Activated CD4-positive, alpha-beta T cell treated with anti-CD3 and anti-CD28 coated beads for 48 hours (primary cell): ENCODE data around the gene TMEM229B.

ENCODE experiments used
- DNase-seq: peaks from one replicate; pipeline ENCODE4 v3.0.0-alpha.2; 2020

Gene TMEM229B

DNA sequence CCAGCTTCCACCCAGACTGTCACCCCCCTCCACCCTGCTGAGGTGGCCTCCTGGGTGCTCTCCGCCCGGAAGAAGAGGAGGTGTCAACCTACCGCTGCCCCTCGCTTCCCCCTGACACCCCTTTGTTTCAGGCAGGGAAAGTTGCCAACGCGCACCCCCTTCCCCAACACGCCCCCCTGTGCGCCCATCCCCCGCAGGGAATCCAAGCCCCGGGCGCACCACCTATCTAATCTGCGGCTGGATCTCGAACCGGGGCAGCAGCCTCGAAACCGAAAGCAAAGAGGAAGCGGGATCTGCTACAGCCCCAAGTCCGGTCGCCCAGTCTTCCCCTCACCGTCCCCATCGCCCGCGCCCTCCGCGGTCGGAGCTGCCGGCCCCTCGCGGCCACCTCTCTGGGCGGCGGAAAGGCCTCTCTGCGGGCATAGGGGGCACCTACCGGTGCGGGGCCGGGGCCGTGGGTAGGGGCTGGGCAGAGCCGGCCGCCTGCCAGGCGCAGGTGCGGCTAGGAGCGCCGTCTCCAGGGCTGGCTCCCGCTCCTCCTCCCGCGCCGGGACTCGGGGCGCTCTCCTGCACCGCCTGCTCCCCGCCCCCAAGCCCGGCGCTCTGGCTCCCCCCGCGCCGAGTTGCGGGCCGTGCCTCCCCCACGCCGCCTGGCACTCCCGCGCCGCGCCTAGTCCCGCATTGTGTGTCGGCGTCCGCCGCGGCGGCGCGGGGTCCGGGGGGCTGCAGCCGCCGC, 26.3 kb upstream of the TMEM229B start:
- peak; percentile 43 for DNase-seq

DNA sequence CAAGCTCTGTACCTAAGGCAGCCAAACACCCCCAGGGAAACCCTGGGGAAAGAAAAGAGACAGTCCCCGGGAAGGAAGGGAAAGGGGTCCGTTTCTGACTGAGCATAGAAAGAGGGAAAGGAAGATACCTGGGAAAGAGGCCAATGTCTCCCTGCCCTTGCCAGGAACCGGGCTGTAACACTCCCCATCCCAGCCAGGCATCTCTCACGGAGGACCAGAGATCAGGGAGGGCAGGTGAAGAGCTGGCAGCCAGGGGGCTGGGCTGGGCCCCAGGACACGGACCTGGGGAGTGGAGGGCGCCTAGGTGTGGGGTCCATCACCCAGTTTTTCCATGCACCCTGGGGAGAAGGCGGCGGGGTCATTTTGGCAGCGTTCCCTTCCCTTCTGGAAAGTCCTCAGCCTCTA, 25.7 kb upstream of the TMEM229B start:
- DNase-seq, result no peak

DNA sequence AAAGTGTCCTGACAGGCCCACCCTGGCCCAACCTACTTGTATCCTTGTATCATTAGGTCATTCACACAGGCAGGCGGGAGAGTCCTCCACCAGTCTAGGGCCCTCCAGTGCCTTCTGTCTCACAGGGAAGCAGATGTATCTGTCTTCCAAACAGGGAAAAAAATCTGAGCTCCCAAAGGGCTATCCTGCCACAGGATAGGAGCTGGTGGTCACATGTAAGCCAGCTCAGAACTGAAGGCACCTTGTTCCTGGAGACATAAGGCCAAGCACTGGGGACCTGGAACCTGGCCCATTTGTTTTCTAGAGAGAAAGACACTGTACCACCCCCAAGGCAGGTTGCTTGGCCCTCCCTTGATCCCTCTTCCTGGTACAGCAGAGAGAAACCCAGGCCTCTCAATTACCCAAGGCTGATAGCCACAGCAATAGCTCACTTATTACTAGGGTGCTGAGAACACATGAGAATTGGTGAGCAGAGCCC, 25.1 kb upstream of the TMEM229B start:
- DNase-seq, result no peak

DNA sequence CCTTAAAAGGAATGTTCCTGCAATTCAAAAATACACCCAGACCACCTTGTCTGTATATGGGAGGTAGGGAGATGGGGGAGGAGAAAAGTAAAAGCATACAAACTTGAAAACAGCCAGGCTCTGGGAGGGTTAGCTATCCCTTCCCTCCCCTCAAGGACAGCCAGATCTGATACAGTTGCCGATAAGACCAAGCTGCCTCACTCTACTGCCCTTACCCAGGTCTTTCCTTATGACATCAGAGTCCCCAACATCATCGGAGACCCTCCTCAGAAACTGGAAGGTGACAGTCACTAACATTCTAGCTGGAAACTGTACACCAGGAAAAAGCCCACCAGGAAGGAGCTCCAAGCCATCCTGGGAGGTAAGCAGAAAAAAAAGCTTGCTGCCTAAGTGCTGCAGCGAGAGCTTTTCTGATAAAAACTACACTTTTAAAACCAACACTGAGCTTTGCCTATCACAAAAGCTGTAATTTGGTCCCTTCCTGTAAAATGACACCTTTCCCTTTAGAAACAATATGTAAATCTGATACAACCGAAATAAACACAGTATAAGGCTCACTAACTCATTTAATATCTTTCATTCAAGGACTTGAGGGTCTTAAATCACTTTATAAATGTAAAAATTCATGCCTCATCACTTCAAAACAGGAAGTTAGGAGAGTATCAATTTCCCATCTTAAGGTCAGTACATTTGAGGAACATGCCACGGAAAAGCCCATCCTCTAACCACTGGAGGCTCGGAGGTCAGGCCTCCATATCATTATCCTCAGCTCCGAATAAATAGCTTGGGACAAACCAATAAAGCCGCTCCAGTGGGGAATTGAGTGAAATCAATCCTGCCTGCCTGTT, 24.2 kb upstream of the TMEM229B start:
- DNase-seq, result no peak

DNA sequence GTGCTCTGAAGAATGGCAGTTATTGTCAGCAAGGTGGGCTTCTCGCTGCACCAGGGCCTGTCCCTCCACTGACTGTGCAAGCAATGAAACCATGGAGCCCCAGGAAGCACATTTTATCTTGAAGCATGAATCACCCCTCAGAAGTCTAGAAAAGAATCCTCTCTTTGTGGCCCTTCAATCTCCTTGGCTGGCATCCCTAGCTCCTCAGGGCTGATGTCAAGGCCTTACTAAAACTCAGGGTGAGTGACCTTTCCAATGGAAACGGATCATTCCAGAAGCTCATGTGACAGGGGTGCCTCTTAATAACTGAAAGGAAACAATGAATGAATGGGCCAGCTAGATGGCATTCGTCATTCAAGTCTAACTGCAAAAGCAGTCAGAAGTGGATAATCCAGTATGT, 22.3 kb upstream of the TMEM229B start:
- DNase-seq, result no peak

DNA sequence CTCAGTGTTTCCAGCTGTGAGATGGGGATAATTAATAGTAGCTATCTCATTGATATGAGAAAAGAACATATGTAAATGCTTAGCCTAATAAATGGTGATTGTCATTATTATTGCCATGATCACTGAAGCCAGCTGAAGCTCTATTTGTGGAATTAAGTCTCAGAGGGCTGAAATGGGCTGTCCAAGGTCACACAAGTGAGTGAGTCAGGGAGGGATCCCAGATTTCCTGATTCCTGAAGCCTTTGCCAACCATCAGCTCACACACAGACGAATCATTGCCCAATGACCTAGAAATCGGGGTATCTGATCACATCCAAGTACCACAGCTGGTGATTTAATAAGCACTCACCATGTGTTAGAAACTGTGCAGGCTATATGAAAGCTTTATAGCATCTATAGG, 21.6 kb upstream of the TMEM229B start:
- DNase-seq, result no peak

DNA sequence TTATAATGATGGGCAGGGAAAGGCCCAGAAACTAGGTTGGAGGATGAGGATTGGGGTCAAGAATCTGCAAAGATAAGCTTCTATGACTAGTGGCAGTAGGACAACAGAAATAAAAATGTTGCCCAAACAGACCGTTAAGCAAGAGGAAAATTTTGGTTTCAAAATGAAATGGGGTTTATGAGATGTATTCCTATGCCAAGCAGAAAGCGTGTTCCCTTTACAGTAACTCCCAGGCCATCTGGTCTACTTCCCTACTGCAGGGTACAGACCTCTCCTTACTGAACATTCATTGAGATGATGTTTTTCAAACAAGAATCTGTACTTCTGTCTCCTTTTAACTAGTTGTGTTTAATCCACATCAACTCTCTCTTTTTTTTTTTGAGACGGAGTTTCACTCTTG, 20.4 kb upstream of the TMEM229B start:
- no peak for DNase-seq

DNA sequence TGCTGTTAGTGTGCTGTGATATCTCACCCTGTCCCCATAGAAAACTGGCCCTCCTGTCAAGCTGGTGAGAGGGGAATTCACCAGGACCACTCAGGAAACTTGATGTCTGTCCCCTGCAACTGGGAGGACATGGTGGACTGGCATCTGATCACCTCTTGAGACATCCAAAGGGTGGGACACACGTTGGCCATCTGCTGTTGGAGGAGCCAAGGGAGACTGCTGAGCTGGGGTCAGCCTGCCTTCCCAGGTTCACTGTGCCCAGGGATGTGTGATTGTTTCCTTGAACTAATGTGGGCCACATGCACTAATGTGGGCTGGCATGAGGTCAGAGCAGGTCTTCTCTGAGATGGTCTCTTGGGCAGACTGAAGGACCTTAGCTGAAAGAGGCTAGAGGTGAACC, 16.7 kb upstream of the TMEM229B start:
- no peak for DNase-seq

DNA sequence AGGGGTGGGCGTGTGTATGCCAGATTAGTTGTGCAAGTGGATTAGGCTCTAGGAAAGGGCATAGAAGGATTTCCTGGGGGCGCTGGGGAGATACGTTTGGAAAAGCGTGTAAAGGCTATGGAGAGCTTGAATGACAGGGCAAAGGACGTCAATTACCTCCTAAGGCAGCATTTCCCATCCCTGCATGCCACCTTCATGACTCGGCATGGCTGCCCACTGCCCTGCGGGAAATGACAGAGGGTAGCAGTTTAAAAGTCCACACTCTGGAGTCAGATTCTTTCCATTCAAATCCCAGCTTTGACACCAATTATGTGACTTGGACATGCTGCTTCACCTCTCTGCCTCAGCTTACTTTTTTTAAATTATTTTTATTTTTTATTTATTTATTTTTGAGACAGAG, 14.8 kb upstream of the TMEM229B start:
- no peak for DNase-seq

DNA sequence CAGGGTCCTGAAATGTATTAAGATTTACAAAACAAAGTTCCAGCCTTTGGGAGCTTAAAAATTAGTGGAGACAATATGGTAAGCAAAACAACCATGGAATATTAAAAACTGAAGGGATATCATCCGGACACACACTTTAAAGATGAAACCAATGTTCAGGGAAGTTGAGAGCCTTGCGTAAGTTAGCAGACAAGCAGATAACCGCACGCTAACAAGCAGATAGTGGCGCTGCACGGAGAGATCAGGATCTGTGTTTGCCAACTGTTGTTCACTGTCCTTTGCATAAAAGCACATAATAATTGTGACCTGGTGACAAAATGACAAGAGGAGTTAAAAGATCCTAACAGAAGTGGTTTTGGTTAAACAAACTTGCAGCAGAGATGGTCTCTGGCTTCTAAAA, 14.3 kb upstream of the TMEM229B start:
- DNase-seq, result no peak

DNA sequence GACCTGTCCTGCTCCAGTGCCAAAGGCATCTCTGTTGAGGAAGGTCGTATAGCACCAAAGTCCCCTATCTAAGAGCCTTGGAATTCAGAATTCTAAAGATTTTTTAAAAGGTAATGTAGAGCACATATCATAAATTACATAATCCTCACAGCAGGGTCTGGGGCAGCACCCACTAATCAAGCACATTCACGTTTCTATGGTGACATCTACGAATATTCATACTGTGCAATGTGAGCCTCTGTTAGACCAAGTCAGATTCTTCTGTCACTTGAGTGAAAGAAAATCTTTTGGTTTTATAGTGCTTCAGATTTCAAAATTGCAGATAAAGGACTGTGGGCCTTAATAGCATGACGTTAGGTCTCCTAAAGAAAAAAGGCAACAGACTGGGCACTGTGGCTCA, 13.1 kb upstream of the TMEM229B start:
- no peak for DNase-seq

DNA sequence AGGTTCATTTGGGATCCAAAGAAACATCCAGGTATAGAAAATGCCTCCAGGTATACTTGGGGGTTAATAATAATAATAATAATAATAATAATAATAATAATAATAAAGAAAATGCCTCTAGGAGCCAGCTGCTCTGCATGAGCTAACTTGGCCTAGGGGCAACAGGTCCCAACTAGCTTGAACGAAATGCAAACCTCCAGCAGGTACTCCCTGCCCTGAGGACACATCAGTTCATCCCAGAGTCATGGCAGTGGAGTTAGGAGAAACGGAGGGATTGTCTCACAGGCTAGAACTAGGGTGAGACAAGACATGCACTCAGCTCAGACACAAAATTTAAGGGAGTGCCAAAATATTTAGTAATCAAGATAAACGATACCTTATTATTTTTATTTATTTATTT, 12.5 kb upstream of the TMEM229B start:
- no peak for DNase-seq

DNA sequence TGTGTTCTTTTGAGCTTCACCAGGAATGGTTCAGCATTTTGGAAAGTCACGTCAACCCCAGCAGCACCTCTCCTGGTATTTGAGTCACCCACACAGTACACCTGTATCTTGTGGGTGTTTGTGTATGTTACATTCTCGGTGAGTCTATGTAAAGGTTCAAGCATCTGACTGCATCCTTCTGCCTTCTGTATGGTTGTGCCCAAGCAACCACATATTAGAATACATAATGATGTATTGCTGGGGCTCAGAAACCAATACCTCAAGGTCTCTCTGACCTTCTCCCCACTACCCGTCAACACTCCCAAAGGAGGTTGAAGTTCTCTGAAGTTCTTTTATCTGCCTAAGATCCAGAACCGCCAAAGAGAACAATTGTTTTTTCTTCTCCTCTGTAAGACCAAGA, 9.2 kb upstream of the TMEM229B start:
- DNase-seq, result no peak

DNA sequence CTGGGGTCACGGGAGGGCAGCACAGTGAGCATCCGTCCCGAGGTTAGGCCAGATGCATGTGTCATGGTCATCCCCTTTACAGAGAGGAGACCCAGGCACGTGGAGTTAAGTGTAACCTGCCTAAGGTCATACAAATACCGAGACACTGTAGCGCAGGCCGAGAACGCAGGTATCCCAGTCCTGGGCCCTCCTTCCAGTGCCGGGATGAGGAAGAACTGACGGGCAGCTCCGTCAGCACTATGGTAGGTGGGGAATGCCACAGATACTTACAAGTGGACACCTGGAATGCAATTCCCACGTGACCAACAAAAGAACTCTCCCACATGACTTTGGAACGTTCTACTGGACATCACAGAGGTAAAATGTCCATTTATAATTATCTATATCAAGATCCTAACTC, 8.7 kb upstream of the TMEM229B start:
- DNase-seq, result no peak

DNA sequence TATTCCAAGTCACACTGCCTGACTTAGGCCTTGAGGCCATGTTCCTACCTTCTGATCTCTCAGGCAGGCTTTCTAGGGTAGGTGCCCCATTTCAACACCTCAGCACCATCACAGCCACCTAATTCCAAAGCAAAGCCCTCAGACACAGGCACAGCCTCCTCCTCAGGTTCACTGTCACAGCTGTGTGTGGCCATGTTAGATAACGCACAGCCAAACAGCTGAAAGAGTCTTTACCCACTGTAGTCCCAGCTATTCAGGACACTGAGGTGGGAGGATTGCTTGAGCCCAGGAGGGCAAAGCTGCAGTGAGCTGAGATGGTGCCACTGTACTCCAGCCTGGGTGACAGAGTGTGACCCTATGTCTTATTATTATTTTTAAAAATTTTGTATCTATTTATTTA, 7.3 kb upstream of the TMEM229B start:
- no peak for DNase-seq

DNA sequence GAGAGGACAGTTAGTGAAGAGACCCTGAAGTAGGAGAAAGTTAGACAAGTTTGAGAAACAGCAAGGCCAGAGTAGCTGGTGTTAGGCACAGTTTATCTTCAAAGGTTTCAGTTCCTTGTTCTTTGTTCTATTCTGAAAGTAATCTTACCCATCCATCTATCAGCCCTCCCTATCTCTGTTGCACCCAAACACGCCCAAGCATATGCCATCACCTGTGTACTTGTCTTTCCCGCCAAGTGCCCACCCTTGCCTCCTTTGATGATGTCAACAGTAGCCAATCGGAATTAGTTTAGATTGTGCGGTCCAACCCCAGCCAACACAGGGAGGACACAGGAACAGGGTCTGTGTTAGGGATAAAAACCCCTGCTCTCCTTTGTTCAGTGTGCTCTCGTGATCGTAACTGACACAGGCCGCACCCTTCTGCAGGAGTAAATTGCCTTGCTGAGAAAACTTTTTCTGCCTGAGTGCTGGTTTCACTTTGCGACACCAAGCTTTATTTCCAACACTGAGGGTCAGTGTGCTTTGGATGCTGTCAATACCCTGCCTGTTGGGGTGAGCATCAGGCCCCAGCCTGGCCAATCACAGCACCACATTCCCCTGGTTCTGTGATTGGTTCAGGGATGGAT, 4.7 kb upstream of the TMEM229B start:
- no peak for DNase-seq

DNA sequence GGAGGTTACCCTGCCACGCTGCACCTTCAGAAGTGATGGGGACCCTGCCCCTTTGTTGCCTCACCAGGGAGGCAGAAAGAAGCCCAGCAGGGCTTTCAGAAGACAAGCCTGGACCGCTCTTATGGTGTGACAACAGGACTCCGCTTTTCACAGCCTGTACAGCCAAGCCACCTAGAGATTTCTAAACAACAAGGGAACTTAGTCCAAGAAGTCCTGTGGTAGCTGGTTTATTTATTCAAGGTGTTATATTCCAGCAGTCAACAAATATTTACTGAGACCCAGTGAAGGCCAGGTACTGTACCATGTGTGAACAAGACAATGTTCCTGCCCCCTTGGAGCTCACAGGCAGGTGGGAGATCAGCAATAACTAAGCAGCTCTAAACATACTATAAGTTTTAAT, 4.0 kb upstream of the TMEM229B start:
- DNase-seq, result no peak

DNA sequence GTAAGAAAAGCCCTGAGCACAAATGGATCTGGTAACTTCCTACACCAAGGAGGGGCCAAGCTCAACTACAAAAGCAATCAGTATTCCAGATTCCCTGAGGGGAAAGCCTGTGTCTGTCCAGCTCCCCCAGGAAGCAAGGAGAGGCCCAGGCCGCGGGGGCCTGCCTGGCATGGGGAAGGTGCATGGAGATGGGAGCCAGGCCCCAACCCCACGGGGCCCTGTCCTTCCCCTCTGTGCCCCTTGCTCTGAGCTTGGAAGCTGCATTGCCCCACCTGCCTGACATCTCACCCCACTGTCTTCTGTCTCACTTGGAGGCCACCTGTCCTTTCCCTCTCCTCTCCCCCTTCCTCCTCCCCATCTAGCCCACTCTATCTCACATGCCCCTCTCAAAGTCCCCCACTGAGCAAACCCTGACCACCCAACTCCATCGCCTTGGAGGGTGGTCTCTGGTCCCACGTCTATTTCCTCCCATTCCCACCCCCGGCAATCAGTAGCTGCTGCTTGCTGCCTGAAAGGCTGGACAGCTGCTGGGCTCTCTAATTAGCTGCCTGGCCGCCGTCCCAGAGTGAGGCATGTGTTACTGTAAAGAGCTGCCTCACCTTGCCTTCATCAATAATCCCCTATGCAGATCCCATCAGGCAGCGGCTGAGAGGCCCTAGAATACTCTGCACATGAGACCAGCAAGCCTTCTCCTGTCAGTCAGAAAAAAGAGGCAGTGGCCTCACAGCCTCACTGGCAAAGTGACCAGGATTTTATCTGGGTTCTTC, 3.4 kb upstream of the TMEM229B start:
- no peak for DNase-seq

DNA sequence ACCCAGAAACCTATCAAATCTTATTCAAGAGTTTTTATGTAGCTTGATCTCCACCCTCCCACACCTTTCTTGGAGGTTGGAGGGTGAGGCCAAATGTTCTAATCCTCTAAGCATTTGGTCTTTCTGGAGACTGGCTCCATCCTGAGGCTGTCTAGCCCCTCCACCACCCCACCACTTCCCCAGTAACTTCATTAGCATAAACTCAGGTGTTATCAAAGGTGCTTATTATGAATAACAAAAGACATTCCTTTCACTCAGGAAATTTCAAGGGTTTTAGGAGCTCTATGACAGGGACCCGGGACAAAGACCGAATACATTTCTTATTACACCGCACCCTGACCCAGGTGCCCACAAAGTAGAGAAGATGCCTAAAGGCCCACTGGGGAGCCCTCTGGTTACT, 2.8 kb upstream of the TMEM229B start:
- no peak for DNase-seq

DNA sequence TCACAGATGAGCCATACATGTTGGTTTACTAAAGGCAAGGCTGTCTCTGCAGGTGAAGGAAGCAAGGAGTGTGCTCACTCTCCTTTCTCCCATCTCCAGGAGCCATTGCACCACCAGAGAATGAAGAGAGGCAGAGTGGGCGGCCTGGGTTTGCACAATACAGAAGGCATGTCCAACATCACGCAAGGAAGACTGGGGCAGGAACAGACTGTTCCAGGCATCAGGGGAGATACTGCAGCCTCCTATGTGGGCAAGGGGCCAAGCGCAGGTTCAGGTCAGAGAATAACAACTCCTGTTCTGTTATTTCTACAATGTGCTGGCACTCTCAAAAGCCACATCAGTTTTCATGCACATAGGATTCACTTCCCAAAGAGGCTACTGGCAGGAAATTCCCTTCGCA, 1.7 kb upstream of the TMEM229B start:
- no peak for DNase-seq

DNA sequence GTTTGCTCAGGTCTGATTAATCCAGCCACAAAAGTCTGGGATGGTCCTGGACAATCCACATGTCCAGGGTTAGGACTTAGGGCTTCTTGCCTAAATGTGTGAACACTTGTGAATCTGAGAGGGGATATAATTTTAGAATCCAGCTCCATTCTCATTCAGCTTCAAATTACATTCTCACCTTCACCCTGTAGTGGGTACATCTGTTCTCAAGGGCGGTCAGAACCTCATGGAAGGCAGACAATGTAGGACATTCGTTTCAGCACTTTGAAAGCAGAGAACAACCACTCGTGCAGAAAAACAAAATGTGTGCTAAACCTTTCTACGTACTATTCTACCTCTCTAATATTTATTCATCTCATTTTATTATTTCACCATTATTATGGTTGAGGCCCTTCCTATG, 1.2 kb downstream of the TMEM229B start:
- no peak for DNase-seq

DNA sequence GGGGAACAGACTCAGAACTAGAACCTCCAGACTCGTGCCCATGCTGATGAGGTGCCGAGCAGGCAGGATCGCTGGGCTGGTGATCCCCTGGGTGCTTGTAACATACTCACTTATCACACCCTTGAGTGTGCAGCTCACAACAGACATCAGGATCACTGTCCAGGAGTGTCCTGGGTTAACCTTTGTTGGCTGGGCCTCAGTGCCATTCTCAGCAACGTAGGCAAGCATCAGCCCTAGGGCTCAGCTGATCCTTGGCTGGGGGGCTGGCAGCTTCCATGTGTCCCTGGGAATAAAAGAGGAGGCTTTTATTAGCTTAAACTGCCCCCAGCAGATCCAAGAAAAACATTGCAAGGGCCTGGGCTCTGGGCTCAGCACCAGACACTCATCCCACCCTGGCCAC, 1.6 kb downstream of the TMEM229B start:
- DNase-seq, result no peak

DNA sequence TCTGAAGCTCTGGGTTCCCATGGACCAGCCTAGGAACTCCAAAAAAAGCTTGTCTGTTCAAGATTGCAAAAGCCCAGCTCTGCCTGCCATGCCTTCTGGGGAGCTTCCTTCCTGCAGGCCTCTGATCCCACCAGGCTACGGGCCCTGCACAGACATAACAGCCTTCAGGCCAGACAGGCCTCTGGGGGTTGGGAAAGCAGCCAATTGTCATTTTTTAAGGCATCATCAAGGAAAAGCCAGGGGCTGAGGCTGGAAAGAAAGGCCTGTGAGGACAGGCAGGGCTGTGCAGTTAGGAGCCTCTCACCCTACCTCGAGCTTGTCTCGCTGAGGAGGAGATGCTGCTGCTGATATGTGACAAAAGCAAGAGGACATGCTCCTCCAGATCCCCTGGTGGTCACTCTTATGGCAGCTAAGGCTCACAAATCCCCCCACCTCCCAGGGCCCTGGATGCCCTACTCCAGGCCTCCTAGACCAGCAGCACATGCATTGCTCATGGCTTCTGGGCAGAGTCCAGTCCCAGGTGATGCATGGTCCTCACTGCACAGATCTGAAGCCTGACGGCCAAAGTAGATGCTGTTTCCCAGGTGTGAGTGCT, 2.9 kb downstream of the TMEM229B start:
- DNase-seq, result no peak
